HG03159 (cell line): Measurements from ENCODE around the gene MIPOL1.
"Not testable (repeated sequence)": the region's sequence is repeated elsewhere in the genome, so short reads cannot be mapped to it uniquely, and the experiment has no call there.

Experiments used
- ATAC-seq: cut with Tn5 transposase; IDR thresholded peaks from one replicate; pipeline ENCODE4 v1.9.1; 2021; ENCODE audit warnings: mild to moderate bottlenecking, moderate library complexity; ENCODE audit not compliant: unreplicated experiment

Gene MIPOL1

DNA sequence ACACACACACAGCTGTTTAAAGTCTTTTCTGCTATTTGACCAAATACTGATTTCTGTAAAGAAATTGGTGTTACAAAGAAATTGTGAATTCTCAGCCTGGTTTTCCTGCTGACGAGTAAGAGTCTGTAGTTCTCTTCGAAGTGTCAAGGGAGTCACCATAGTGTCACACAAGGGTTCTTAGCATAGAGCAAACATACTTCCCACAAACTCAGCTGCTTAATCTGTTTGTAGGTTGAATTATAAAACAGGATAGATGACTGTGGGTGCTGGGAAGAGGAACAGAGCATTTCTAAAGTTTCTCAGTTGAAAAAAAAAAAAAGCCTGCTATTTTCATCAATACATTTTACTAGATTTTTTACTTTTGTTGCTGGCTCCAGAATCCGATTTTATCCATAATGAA, 314.4 kb downstream of the MIPOL1 start:
- no peak for ATAC-seq

DNA sequence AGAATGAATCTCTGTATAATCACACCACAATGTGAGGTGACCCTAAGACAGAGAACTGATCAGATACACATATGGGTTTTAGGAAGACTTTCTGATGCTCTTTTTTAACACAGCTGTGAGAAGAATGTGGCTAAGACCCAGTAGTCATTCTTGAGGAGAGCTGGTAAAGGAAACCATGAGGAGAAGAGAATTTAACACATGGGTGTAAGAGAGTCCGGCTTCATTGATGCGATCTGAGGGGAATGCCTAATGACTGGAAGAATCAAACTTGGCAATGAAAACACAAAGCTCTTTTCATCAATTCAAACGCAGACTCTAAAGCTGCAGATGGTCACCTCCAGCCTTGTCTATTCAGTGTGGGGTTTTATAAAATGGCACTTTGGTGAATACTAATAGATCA, 318.0 kb downstream of the MIPOL1 start:
- ATAC-seq: no peak

- no peak for ATAC-seq
Measured at GRCh38 chr14:37526994-37527393, 329.3 kb downstream of the MIPOL1 start.

DNA sequence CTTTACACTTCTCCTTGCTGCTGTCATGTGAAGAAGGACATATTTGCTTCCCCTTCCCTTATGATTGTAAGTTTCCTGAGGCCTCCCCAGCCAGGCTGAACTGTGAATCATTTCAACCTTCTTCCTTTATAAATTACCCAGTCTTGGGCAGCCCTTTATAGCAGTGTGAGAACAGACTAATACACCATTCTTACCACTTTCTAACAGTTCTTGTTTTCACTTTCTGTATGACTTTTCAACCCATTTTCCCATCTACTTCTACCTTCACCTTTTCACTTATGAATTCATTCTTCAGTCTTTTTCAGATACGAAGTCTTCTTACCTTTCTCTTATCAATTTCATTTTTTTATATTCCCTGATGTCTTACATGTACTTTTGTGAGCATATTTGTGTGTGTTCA, 342.3 kb downstream of the MIPOL1 start:
- no peak for ATAC-seq

DNA sequence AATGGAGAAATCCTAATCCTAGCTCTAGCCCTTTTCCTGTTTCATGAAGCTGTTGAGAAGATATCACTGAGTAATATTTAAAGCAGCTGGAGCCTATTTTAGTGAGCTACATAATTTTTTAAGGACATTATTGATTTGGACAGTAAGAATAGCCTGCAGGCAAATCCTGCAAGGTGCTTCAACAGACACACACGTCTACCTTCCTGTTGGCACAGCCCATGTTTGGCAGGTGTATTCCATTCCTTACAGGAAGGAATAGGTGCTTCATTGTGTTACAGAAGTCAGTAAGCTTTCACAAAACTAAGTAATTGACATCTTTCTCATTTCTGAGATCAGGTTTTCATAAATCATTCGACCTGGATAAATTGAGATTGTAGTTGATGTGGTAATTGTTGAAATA, 346.7 kb downstream of the MIPOL1 start:
- no peak for ATAC-seq

DNA sequence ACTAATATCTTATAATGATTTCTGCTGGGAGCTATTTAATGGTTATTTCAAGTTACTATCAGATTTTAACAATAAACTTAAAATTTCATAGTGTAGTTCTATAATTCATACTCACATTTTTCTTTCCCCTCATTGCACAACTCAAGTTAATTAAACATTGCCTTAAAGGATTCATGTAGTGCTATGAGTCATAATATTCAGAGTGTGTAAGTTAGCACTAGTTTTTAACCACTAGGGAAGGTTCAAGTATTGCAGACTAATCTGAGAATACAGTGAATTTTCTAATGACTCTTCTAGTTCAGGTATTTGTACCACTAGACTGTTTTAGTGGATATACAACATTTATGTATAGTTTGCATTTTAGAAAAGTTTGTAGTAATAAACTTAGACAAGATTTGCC, 347.4 kb downstream of the MIPOL1 start:
- ATAC-seq: no peak

DNA sequence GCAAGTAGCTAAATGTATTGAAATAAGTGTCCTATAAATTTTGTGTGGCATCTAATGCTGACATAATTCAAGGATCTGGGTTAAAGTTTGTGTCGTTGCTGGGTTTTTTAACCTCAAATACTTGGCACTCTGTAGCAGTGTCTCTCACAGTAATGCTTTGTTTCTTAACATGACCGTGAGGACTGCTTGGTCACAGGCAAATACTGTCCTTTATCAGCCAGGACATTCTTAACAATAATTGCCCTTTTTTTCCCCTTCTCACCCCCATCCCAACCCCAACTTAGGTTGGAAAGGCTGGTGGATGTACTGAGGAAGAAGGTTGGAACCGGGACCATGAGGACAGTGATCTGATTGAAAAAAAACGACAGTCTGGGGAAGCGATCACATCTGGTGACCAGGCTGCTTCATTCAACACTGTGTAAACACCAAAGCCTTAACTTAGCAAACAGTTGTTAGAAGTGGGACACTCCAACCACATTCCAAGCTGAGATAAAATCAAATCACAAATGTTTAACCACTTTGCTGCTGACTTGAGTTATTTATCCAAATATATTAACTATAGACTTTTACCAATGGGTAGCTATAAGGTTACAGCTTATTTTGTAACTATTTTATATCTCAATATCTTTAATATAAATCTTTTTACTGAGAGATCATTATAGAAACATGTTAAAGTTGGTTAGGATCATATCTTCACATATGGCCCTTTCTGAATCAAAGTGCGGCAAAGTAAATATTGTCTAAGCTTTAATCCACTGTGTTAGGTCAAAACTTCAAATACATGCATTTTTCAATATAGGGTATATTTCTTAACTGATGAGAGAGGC, 349.1 kb downstream of the MIPOL1 start:
- no peak for ATAC-seq

- ATAC-seq: no peak
Measured at GRCh38 chr14:37550511-37550910, 352.8 kb downstream of the MIPOL1 start.

DNA sequence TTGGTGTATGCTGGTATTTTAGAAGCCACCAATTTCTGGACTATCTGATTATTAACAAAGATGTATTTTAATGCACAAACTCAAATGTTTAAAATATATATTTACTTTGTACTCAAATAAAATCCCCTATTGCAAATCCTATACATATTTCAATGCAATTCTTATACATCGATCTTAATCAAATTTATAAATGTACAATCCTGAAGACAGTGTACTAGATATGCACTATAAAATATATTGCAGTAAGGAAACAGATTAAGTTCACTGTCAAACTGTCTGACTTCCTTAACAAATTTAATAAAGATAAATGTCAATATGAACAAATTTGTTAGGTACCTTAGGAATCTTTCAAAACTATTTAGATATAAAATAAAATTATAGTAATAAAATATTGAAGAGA, 353.4 kb downstream of the MIPOL1 start:
- ATAC-seq: no peak

DNA sequence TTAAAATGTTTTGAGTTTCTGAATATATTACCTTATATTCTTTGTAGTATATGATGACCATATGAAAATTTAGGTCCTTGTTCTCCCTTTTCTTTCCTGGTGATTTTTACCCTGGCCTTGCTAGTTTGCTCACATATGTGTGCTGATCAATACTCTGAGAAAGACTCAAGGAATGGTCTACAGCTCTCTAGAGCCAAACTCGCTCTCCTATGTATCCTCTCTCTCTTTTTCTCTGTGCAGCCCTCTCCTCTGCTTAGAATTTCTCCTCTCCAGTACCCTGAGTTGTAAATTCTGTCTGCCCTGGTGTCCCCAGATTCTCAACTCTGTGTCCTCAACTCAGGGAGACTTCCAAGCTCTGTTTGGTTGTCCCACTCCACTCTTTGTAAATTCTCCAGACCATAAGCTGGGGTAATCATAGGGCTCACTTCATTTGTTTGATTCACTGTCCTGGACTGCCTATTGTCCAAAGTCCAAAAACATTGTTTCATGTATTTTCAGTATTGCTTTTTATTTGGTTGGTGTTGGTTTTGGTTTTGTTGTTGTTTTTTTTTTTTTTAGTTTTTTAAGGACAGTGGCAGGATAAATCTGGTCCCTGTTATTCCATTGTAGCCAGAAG, 356.3 kb downstream of the MIPOL1 start:
- no peak for ATAC-seq

GRCh38 chr14:37555596-37555995, 357.9 kb downstream of the MIPOL1 start:
- not testable (repeated sequence) for ATAC-seq

GRCh38 chr14:37558740-37559139, 361.0 kb downstream of the MIPOL1 start:
- ATAC-seq: no peak

- no peak for ATAC-seq
Measured at GRCh38 chr14:37559386-37559785, 361.6 kb downstream of the MIPOL1 start.

GRCh38 chr14:37563189-37563588, 365.5 kb downstream of the MIPOL1 start:
- ATAC-seq: no peak

- ATAC-seq: no peak
Measured at GRCh38 chr14:37565550-37565949, 367.8 kb downstream of the MIPOL1 start.

DNA sequence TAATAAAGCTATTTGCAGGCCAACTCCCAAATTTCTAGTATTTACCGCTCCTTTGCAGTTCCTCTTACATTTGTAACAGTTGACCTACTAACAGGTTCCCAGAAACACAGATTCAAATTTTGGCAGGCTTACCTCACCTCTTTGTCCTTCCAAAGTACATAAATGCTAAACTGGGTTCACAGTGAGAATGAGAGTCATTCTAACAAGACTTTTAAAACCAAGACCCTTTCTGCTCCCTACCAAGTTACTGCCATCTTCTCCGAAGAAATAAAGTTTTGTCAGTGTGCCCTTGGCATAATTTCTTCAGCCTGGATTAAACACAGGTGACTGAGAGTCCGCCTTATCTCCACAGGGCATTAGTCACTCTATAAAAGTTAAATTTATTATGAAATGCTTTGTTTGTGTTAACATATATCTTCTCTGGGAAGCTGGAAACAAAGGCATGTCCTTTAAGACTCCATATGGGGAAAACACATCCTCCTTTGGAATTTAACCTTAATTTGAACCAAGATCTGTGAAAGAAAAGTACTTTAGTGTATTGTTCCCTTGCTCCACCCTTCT, 369.2 kb downstream of the MIPOL1 start:
- ATAC-seq: no peak

DNA sequence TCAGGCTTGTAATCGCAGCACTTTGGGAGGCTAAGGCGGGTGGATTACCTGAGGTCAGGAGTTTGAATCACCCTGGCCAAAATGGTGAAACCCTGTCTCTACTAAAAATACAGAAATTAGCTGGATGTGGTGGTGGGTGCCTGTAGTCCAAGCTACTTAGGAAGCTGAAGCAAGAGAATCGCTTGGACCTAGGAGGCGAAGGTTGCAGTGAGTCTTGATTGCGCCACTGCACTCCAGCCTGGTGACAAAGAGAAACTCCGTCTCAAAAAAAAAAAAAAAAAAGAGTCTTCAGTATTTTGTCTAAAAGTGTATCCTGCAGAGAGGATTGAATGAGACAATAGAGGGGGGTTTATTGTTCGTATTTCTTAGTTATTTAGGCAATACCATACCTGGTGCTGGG, 372.0 kb downstream of the MIPOL1 start:
- ATAC-seq: no peak

GRCh38 chr14:37571391-37571790, 373.7 kb downstream of the MIPOL1 start:
- ATAC-seq: no peak

DNA sequence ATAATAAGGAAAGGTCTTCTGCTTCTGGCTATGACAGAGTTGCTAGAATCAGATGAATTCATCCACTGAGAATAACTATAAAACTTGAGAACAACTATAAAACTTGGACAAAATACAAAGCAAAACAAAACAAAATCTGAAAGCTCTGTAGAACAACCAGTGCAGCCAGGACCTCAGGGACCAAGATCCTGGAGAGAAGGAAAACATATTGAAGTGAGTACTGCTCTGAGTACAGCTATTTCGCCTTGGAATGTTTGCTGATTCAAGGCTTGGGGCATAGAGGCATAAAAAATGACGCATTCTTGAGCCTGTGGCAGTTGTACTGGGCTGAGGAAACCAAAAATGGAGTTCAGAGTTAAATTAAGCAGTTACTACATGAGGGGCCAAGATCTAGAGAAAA, 375.6 kb downstream of the MIPOL1 start:
- no peak for ATAC-seq

- ATAC-seq: no peak
Measured at GRCh38 chr14:37579274-37579673, 381.5 kb downstream of the MIPOL1 start.

DNA sequence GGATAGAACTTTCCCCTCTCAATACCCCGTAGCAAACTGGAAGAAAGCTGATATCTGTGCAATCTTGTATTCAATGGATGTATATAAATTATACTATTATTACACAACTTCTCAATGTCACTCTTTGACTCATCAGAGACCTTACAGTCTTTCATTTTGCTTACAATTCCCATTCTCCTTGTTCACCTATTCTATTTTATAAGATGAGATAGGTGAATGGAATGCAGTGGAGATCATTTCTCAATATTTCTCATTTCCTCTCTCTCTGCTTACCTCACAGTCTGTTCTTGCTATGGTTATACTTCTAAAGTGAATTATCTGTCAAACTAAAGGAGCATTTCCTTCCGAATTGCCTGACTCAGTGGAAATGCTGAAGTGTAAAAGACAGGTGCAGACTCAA, 382.4 kb downstream of the MIPOL1 start:
- ATAC-seq: no peak
